ENCODE measurements around the gene UST.

GRCh38 chr6:149055195-149055899 is 308.5 kb downstream of the UST start:
- TF ChIP-seq EZH2 (IDR thresholded peaks at IDR 0.05; ENCODE audit: low read length, unreplicated experiment) = no peak
- TF ChIP-seq CTCF (conservative IDR thresholded peaks at IDR 0.05; ENCODE audit: low read depth, low read length) = no peak
